Measurements from ENCODE around the gene MLLT10.
"Not testable (repeated sequence)": the region's sequence is repeated elsewhere in the genome, so short reads cannot be mapped to it uniquely, and the experiment has no call there.

The MLLT10 gene

DNA sequence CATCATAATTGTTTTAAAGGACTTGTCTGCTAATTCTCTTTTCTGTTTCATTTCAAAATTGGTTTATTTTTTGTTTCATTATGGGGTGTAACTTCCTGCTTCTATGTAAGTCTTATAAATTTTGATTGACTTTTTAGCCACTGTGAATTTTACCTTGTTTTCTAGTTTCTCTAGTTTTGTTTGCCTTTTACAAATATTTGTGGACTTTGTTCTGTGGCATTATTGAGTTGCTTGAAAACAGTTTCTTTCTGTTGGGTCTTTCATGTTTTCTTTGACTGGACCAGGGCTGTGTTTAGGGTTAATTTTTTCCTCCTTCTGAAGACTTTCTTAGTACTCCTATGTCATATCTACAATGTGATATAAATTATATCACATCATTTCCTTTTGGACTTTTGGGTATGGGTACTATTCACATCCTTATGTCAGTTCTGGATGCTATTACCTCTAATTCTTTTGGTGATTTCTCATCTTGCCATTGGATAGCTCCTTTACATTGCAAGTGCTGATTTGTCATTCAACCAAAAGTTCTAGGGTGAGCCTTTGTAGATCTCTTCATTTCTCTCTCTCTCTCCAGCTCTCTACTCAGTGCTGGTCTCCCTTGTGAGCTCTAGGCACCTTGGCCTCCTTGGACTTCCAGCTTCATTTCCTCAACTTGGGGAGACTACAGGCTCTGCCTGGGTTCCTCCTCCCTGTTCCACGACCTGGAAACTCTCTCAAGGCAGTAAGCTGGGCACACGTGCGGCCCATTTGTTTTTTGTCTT is 36.9 kb downstream of the MLLT10 start:
- no peak for TF ChIP-seq CTCF (conservative IDR thresholded peaks at IDR 0.05; ENCODE audit: low read depth, low read length)
- no peak for DNase-seq (ENCODE audit: low read depth)
- H3K4me3 ChIP-seq (ENCODE audit: low read depth, low read length), result no peak overlapping the region

DNA sequence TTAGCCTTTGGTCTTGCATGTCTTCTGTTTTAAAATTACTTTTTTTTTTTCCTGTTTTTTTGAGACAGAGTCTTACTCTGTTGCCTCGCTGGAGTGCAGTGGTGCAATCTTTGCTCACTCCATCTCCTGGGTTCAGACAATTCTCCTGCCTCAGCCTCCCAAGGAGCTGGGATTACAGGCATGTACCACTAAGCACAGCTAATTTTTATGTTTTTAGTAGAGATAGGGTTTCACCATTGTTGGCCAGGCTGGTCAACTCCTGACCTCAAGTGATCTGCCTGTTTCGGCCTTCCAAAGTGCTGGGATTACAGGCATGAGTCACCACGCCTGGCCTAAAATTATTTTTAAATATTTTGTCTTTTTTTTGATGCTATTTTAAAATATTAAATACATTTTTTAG is 38.5 kb downstream of the MLLT10 start:
- peak; percentile 77 for DNase-seq (ENCODE audit: low read depth)
- H3K4me3 ChIP-seq (ENCODE audit: low read depth, low read length), result no peak overlapping the region
- no peak for TF ChIP-seq CTCF (conservative IDR thresholded peaks at IDR 0.05; ENCODE audit: low read depth, low read length)

GRCh38 chr10:21574514-21574913 is 40.5 kb downstream of the MLLT10 start:
- H3K4me3 ChIP-seq (ENCODE audit: low read depth, low read length); DNase-seq (ENCODE audit: low read depth): not testable (repeated sequence)

DNA sequence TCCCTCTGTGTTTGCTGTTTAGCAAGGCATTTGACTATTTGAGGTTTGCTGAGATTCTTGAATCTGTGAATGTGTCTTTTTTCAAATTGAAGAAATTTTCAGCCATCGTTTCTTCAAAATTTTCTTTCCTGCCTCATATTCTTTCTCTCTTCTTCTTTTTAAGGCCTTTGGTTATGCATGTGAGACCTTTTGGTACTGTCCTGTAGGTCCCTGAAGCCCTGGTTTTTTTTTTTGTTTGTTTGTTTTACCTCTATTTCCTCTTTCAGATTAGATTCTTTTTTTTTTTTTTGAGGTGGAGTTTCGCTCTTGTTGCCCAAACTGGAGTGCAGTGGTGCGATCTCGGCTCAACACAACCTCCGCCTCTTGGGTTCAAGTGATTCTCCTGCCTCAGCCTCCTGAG is 45.3 kb downstream of the MLLT10 start:
- no peak for TF ChIP-seq CTCF (conservative IDR thresholded peaks at IDR 0.05; ENCODE audit: low read depth, low read length)
- H3K4me3 ChIP-seq (ENCODE audit: low read depth, low read length), result no peak overlapping the region
- no peak for DNase-seq (ENCODE audit: low read depth)

DNA sequence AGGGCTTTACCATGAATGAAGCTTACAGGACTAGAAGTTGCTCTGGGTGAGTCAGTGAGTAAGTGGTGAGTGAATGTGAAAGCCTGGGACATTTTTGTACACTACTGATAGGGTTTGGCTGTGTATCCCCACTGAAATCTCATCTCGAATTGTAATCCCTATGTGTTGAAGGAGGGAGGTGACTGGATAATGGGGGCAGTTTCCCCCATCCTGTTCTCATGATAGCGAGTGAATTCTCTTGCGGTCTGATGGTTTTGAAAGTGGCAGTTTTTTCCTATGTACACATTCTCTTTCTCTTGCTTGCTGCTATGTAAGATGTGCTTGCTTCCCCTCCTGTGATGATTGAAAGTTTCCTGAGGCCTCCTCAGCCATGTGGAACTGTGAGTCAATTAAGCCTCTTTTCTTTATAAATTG is 47.4 kb downstream of the MLLT10 start:
- peak; percentile 46 for DNase-seq (ENCODE audit: low read depth)
- H3K4me3 ChIP-seq (ENCODE audit: low read depth, low read length), result not testable (repeated sequence)

GRCh38 chr10:21584834-21585530 is 51.0 kb downstream of the MLLT10 start:
- no peak for DNase-seq (ENCODE audit: low read depth)
- no peak overlapping the region for H3K4me3 ChIP-seq (ENCODE audit: low read depth, low read length)
- TF ChIP-seq CTCF (conservative IDR thresholded peaks at IDR 0.05; ENCODE audit: low read depth, low read length), result no peak

DNA sequence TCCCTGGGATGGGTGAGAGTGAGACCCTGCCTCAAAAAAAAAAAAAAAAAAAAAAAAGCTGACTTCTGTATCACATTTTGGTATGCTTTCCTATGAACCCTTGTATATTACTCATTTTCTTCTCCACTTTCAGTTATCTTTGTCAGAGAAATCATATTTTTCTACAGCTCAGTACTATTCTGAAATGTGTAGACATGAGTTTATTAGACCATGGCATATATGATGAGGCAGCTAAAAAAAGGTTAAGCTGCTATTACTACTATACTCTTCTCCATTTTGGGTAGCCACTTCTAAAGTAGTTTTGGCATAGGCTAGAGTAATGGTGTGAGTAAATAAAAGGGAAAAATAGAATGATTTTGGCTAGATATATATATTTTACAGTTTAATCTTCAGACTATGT is 53.4 kb downstream of the MLLT10 start:
- no peak for TF ChIP-seq CTCF (conservative IDR thresholded peaks at IDR 0.05; ENCODE audit: low read depth, low read length)
- H3K4me3 ChIP-seq (ENCODE audit: low read depth, low read length), result no peak overlapping the region
- no peak for DNase-seq (ENCODE audit: low read depth)

DNA sequence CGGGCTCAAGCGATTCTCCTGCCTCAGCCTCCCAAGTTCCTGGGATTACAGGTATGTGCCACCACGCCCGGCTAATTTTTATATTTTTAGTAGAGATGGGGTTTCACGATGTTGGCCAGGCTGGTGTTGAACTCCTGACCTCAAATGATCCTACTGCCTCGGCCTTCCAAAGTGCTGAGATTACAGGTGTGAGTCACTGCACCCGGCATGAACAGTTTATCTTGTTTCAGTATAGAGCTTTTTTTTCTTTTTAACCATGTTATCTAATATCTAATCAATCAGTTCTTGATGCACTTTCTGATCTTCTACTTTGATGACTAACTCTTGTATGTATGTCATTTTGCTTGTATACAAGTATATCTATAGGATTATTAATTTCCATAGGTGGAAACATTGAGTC is 54.1 kb downstream of the MLLT10 start:
- not testable (repeated sequence) for DNase-seq (ENCODE audit: low read depth); H3K4me3 ChIP-seq (ENCODE audit: low read depth, low read length)

All from choroid plexus epithelial cell (primary cell).